ENCODE measurements around the gene SDE2.
"Not testable (repeated sequence)": the region's sequence is repeated elsewhere in the genome, so short reads cannot be mapped to it uniquely, and the experiment has no call there.

SDE2 gene

GRCh38 chr1:225999227-225999911, at the start of gene SDE2:
TSS of gene SDE2 (minus strand) at chr1:225999343. CDS start at chr1:225999312, 31 bp downstream.
- DNase-seq: peak; percentile 100

GRCh38 chr1:226048886-226049285, 49.7 kb upstream of the SDE2 start:
- no peak for DNase-seq

- no peak for DNase-seq
Measured at GRCh38 chr1:226047495-226047894, 48.4 kb upstream of the SDE2 start.

- no peak for DNase-seq
Measured at GRCh38 chr1:226046240-226046639, 47.1 kb upstream of the SDE2 start.

- no peak for DNase-seq
Measured at GRCh38 chr1:226044514-226045101, 45.5 kb upstream of the SDE2 start.

GRCh38 chr1:226041419-226041818, 42.3 kb upstream of the SDE2 start:
- DNase-seq: no peak

- DNase-seq: no peak
Measured at GRCh38 chr1:226038661-226039060, 39.5 kb upstream of the SDE2 start.

- no peak for DNase-seq
Measured at GRCh38 chr1:226035915-226036314, 36.8 kb upstream of the SDE2 start.

GRCh38 chr1:226034482-226034881, 35.3 kb upstream of the SDE2 start:
- no peak for DNase-seq

- no peak for DNase-seq
Measured at GRCh38 chr1:226033991-226034390, 34.8 kb upstream of the SDE2 start.

- DNase-seq: no peak
Measured at GRCh38 chr1:226033582-226033981, 34.4 kb upstream of the SDE2 start.

GRCh38 chr1:226029568-226030225, 30.6 kb upstream of the SDE2 start:
- no peak for DNase-seq

- DNase-seq: no peak
Measured at GRCh38 chr1:226029093-226029496, 30.0 kb upstream of the SDE2 start.

- DNase-seq: no peak
Measured at GRCh38 chr1:226027538-226028217, 28.5 kb upstream of the SDE2 start.

- no peak for DNase-seq
Measured at GRCh38 chr1:226026833-226027232, 27.7 kb upstream of the SDE2 start.

GRCh38 chr1:226023735-226024134, 24.6 kb upstream of the SDE2 start:
- no peak for DNase-seq

- DNase-seq: no peak
Measured at GRCh38 chr1:226021801-226022200, 22.7 kb upstream of the SDE2 start.

GRCh38 chr1:226021401-226021800, 22.3 kb upstream of the SDE2 start:
- no peak for DNase-seq

- no peak for DNase-seq
Measured at GRCh38 chr1:226019572-226019971, 20.4 kb upstream of the SDE2 start.

GRCh38 chr1:226017070-226017469, 17.9 kb upstream of the SDE2 start:
- DNase-seq: no peak

GRCh38 chr1:226009650-226010044, 10.5 kb upstream of the SDE2 start:
- DNase-seq: no peak

GRCh38 chr1:226007126-226007892, 8.2 kb upstream of the SDE2 start:
- not testable (repeated sequence) for DNase-seq

- DNase-seq: no peak
Measured at GRCh38 chr1:226006686-226007085, 7.5 kb upstream of the SDE2 start.
